Activated CD4-positive, alpha-beta T cell treated with anti-CD3 and anti-CD28 coated beads for 36 hours (primary cell): ENCODE data around the gene OTOG. TPM values are rescaled to one million over a fixed set of nuclear protein-coding genes. Genes with fewer than 3 reads are reported as not detected.

ENCODE experiments used
- ATAC-seq: fragments of 200-7000 bp; cut with Tn5 transposase; one replicate; pipeline ENCODE4 v1.10.0; 2021; ENCODE audit warnings: mild to moderate bottlenecking, moderate library complexity
- CTCF ChIA-PET: fragments of 350-600 bp; sonication (Branson Sonifier 250); formaldehyde crosslinking; loops from one replicate; lab custom pipeline; 2021; ENCODE audit warnings: antibody characterized with exemption; lab: Charles Lee
- POLR2A ChIA-PET: fragments of 350-600 bp; sonication (Branson Sonifier 250); formaldehyde crosslinking; loops from one replicate; lab custom pipeline; 2021; ENCODE audit warnings: antibody characterized with exemption, inconsistent platforms; lab: Charles Lee
- DNase-seq: peaks from one replicate; pipeline ENCODE4 v3.0.0-alpha.2; 2020
- H3K27ac Mint-ChIP-seq: one replicate; pipeline ENCODE4 v1.8.0; 2021; ENCODE audit warnings: mixed read lengths
- H3K27me3 Mint-ChIP-seq: one replicate; pipeline ENCODE4 v1.8.0; 2021; ENCODE audit warnings: mixed read lengths
- H3K36me3 Mint-ChIP-seq: one replicate; pipeline ENCODE4 v1.8.0; 2021; ENCODE audit warnings: low read depth, mixed read lengths
- H3K4me1 Mint-ChIP-seq: one replicate; pipeline ENCODE4 v1.8.0; 2021; ENCODE audit warnings: mixed read lengths
- H3K4me3 Mint-ChIP-seq: one replicate; pipeline ENCODE4 v1.8.0; 2021; ENCODE audit warnings: mild to moderate bottlenecking, moderate library complexity, mixed read lengths
- H3K9me3 Mint-ChIP-seq: one replicate; pipeline ENCODE4 v1.8.0; 2021; ENCODE audit warnings: low read depth, mixed read lengths
- intact Hi-C, 2 experiments: fragments of 100-400 bp; cut with DNase I in 1 of 2; cut with micrococcal nuclease in 1 of 2; formaldehyde crosslinking; loops; one replicate each; pipeline versions ENCODE4 v1.14.2 to v1.15.1; 2022 to 2024; cut with DNase I, micrococcal nuclease
- total RNA-seq, 2 experiments: library from RNA; stranded (reverse); gene quantifications; one replicate each; pipeline ENCODE4 v1.2.3, GENCODE V29; 2021

OTOG gene
- total RNA-seq, 2 experiments from 2014 or later: not detected

DNA sequence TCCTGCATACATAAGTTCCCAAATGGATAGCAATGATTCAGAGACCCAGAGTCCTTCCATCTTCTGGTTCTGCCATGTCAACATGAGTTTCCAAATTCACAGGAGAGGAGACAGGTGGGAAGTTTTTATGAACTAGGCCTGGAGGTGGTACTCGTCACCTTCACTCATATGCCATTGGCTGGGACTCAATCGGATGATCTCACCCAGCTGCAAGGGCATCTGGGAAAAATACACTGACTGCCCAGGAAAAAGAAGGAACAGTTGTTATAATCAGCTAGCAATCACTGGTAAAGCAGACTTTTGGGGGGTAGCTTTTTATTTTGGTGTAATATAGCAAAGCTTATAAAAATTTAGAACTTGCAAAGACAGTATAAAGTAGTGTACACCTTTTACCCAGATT is 83.9 kb downstream of the OTOG start:
- DNase-seq: no peak
- POLR2A ChIA-PET: interaction anchor here (0.7 kb wide), 1 partner anchor 14 kb away, joined by 3 read pairs; no protein-coding TSS in a partner anchor
- no peaks in the 10 kb centered on the region for H3K36me3 Mint-ChIP-seq
- CTCF ChIA-PET: no interaction called here
- H3K4me1 Mint-ChIP-seq: no peaks in the 10 kb centered on the region
- H3K9me3 Mint-ChIP-seq: no peaks in the 10 kb centered on the region
- H3K27me3 Mint-ChIP-seq: peaks cover 28% of the 10 kb centered on the region
- ATAC-seq: no peak
- intact Hi-C loops: no loop called here
- H3K27ac Mint-ChIP-seq: no peak overlapping the region
- H3K4me3 Mint-ChIP-seq: no peak overlapping the region

DNA sequence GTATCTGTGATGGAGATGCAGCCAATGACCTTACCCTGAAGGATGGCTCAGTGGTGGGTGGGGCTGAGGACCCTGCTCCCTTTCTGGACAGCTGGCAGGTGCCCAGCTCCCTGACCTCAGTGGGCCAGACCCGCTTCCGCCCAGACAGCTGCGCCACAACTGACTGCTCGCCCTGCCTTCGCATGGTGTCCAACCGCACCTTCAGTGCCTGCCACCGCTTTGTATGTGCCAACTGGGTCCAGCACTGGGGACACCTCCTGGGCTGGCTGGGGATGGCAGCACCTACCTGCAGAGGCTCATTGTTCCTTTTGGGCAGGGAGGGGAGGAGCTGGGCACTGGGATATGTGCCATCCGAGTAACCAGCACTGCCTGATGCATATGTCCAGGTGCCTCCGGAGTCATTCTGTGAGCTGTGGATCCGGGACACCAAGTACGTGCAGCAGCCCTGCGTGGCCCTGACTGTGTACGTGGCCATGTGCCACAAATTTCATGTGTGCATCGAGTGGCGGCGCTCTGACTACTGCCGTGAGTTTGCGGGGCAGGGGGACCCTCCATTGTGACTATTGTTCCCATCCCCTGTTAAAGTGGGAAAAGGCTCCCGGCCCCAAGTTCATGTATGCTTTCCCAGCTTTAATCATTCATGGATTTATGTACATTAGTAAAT is 84.8 kb downstream of the OTOG start:
- ATAC-seq: no peak

DNA sequence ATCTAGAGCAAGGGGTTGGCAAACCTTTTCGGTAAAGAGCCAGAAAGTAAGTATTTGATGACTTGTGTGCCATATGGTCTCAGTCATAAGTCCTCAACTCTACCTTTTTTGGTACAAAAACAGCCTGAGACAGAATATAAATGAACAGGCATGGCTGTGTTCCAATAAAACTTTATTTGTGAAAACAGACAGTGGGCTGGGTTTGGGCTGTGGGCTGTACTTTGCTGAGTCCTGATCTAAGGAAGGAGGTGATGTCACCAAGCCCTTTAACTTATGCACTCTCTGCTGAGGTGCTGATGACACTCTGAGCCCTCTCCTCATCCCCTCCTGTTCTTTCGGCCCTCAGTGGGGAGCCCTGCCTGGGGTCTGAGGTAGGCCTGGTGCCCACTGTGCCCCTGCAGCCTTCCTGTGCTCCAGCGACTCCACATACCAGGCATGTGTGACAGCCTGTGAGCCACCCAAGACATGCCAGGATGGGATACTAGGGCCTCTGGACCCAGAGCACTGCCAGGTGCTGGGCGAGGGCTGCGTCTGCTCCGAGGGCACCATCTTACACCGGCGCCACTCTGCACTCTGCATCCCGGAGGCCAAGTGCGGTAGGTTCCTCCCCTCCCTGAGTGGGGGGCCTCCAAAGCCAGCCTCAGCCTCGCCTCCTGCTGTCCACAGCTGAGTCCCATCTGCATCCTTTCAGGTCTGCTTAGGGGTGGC is 86.4 kb downstream of the OTOG start:
- Mint-ChIP-seq H3K27me3 (peaks cover 13% of the 10 kb centered on the region), H3K4me1 (no peaks in the 10 kb centered on the region), H3K36me3 (no peaks in the 10 kb centered on the region), H3K4me3 (no peak overlapping the region), H3K9me3 (no peaks in the 10 kb centered on the region), H3K27ac (no peak overlapping the region)
- ChIA-PET CTCF (no interaction called here), POLR2A (no interaction called here)
- intact Hi-C loops: no loop called here
- ATAC-seq (no peak), DNase-seq (no peak)

More for the DNA sequence above, 84.8 kb downstream of the OTOG start:
- H3K9me3 Mint-ChIP-seq: no peaks in the 10 kb centered on the region
- ChIA-PET CTCF (no interaction called here), POLR2A (no interaction called here)
- no peaks in the 10 kb centered on the region for H3K36me3 Mint-ChIP-seq
- no peak overlapping the region for H3K4me3 Mint-ChIP-seq
- no peaks in the 10 kb centered on the region for H3K4me1 Mint-ChIP-seq
- no peak for DNase-seq
- peaks cover 23% of the 10 kb centered on the region for H3K27me3 Mint-ChIP-seq
- H3K27ac Mint-ChIP-seq: no peak overlapping the region
- intact Hi-C loops: no loop called here

DNA sequence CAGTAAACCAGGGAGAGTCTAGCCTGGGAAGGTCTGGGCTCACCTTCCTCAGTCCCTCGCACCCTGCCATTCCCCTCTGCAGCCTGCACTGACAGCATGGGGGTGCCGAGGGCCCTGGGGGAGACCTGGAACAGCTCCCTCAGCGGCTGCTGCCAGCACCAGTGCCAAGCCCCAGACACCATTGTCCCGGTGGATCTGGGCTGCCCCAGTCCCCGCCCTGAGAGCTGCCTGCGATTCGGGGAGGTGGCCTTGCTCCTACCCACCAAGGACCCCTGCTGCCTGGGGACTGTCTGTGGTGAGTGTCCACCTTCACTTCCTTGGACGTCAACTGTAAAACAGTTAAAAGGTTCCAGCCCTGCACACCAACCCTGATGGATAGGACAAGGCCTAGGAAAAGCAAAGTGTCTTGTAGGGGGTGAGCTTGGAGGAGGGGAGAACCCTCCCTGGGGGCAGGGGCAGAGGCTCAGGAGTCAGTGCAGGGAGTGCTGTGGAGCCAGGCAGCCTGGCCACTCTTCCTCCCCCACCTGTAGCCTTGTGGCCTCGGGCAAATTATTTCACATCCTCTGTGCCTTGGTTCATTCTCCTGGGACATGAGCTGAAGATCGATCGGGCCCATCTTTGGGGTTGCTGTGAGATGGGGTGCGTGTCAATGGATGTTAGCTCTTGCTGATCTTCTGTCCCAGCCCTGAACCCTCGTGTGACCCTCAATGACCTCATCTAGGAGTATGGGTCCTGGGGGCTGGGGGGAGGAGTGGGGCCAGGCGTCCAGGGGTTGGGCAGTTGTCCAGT is 87.1 kb downstream of the OTOG start:
- intact Hi-C loops: no loop called here
- Mint-ChIP-seq H3K36me3 (no peaks in the 10 kb centered on the region), H3K27ac (no peak overlapping the region), H3K4me1 (no peaks in the 10 kb centered on the region), H3K4me3 (no peak overlapping the region), H3K27me3 (peaks cover 5% of the 10 kb centered on the region), H3K9me3 (no peaks in the 10 kb centered on the region)
- CTCF ChIA-PET: interaction anchor here (0.9 kb wide), 1 partner anchor 14 kb away, joined by 3 read pairs; no protein-coding TSS in a partner anchor
- no peak for DNase-seq
- ATAC-seq: no peak
- POLR2A ChIA-PET: interaction anchor here (1.1 kb wide), 1 partner anchor 138 kb away, joined by 3 read pairs; no protein-coding TSS in a partner anchor

DNA sequence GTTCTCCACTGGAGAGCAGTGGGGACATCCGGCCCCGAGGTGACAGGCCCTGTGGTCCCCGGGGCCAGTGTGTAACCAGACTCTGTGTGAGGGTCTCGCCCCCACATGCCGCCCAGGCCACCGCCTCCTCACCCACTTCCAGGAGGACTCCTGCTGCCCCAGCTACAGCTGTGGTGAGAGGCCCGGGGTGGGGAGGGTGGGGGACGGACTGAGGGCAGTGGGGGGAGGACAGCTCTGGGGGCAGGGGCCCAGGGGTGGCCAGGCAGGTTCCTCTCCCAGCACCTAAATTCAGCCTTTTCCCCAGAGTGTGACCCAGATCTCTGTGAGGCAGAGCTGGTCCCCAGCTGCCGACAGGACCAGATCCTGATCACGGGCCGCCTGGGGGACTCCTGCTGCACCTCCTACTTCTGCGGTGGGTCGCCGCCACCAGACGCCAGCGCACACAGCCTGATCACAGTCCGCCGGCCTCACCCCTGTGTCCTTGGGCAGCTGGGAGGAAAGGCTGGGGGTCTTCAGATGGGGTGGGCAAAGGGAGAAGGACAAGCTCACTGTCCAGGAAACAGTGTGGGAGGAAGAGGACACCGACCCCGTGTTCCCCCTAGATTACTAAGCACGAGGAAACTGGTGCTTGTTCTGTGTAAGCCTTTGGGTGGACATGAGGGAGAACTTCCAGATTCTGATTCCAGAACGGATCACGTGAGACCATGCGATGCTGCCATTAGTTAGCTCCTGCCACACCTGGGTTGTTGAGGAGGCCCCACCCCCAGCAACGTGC is 87.9 kb downstream of the OTOG start:
- CTCF ChIA-PET: interaction anchor here (0.9 kb wide), 1 partner anchor 13 kb away, joined by 3 read pairs; no protein-coding TSS in a partner anchor
- no peak overlapping the region for H3K27ac Mint-ChIP-seq
- intact Hi-C loops: no loop called here
- peaks cover 8% of the 10 kb centered on the region for H3K27me3 Mint-ChIP-seq
- ATAC-seq (no peak), DNase-seq (no peak)
- no peak overlapping the region for H3K4me3 Mint-ChIP-seq
- POLR2A ChIA-PET: interaction anchor here (1.1 kb wide), 1 partner anchor 139 kb away, joined by 3 read pairs; no protein-coding TSS in a partner anchor
- no peaks in the 10 kb centered on the region for H3K36me3 Mint-ChIP-seq
- no peaks in the 10 kb centered on the region for H3K9me3 Mint-ChIP-seq
- no peaks in the 10 kb centered on the region for H3K4me1 Mint-ChIP-seq

DNA sequence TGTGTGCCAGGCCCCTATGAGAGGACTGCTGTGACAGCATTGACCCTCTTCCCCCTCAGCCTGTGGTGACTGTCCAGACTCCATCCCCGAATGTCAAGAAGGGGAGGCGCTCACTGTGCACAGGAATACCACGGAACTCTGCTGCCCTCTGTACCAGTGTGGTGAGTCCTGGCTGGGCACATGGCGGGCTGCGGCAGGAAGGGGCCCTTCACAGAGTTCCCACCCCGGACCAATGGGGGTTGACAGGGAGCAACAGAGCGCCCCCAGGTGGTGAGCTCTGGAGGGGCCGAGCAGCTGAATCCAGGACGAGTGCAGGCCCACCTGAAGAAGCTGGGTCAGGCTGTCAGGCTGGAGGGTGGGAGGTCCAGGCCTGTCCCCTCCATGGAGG is 88.5 kb downstream of the OTOG start:
- Mint-ChIP-seq H3K36me3 (no peaks in the 10 kb centered on the region), H3K4me1 (no peaks in the 10 kb centered on the region), H3K9me3 (no peaks in the 10 kb centered on the region), H3K27me3 (peaks cover 6% of the 10 kb centered on the region), H3K27ac (no peak overlapping the region), H3K4me3 (no peak overlapping the region)
- no peak for ATAC-seq
- CTCF ChIA-PET: interaction anchor here (0.9 kb wide), 1 partner anchor 12 kb away, joined by 3 read pairs; no protein-coding TSS in a partner anchor
- intact Hi-C loops: no loop called here
- no peak for DNase-seq
- POLR2A ChIA-PET: no interaction called here

DNA sequence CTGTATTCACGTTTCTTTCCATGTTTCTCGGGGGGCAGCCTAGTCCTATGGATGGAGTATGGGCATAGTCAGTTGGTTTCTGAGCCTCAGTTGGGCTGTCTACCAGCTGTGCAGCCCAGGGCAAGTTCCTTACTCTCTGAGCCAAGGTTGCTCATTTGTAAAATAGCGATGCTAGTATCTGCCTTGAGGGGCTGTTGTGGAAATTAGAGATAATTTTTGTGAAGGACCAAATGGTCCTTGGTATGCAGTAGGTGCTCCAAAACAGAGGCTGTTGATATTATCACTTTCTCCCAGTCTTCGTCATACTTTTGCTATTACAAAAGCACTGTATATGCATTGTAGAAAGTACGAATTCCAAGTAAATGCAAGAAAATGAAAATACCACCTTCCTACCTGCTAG is 89.7 kb downstream of the OTOG start:
- intact Hi-C loops: no loop called here
- H3K27ac Mint-ChIP-seq: no peak overlapping the region
- DNase-seq: no peak
- POLR2A ChIA-PET: no interaction called here
- H3K9me3 Mint-ChIP-seq: no peaks in the 10 kb centered on the region
- H3K4me1 Mint-ChIP-seq: no peaks in the 10 kb centered on the region
- H3K4me3 Mint-ChIP-seq: no peak overlapping the region
- H3K36me3 Mint-ChIP-seq: no peaks in the 10 kb centered on the region
- H3K27me3 Mint-ChIP-seq: peaks cover 6% of the 10 kb centered on the region
- ATAC-seq: no peak
- CTCF ChIA-PET: interaction anchor here (0.6 to 1.1 kb wide), 2 partner anchors 10 to 40 kb away, joined by 3 read pairs; no protein-coding TSS in a partner anchor

DNA sequence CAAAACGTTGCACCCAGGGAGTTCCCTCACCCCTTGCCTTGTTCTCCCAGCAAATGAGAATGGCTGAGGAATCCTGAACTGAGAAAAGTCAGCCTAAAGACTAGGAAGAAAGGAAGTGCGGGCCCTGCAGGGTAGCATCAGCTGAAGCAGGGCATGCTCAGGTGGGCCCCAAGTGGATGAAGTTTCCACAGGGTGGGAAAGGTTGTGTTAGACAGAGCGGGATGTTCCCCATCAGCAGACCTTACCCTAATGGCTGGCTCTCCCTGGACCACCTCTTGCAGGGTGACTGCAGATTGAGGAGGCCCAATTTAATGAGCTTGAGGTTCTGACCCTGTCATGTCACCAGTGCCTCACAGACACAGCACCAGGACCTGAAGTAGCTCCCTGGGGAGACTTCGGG is 90.8 kb downstream of the OTOG start:
- no peaks in the 10 kb centered on the region for H3K9me3 Mint-ChIP-seq
- no peaks in the 10 kb centered on the region for H3K36me3 Mint-ChIP-seq
- intact Hi-C loops: no loop called here
- no peak for DNase-seq
- H3K4me1 Mint-ChIP-seq: no peaks in the 10 kb centered on the region
- ChIA-PET POLR2A (no interaction called here), CTCF (interaction anchor here (0.7 kb wide), 1 partner anchor 41 kb away, joined by 3 read pairs; no protein-coding TSS in a partner anchor)
- H3K4me3 Mint-ChIP-seq: no peak overlapping the region
- H3K27me3 Mint-ChIP-seq: peaks cover 7% of the 10 kb centered on the region
- no peak for ATAC-seq
- no peak overlapping the region for H3K27ac Mint-ChIP-seq

DNA sequence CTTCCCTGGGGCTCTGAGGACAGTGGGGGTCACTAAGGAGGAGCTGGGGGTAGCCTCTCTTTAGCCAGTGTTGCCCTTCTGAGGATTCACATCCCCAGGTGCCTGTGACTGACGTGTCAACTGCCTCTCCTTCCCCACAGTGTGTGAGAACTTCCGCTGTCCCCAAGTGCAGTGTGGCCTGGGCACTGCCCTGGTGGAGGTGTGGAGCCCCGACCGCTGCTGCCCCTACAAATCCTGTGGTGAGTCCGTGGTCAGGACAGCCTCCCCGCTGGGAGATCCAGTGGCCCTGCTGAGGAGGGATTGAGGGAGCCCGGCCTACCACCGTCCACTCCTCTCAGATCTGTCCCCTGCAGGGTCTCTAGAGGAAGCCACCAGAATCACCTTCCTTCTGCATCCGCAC is 91.3 kb downstream of the OTOG start:
- ATAC-seq (no peak), DNase-seq (no peak)
- H3K4me3 Mint-ChIP-seq: no peak overlapping the region
- no peak overlapping the region for H3K27ac Mint-ChIP-seq
- CTCF ChIA-PET: interaction anchor here (0.7 to 1.0 kb wide), 2 partner anchors 40 to 95 kb away, joined by 3 read pairs; no protein-coding TSS in a partner anchor
- no peaks in the 10 kb centered on the region for H3K9me3 Mint-ChIP-seq
- H3K4me1 Mint-ChIP-seq: no peaks in the 10 kb centered on the region
- intact Hi-C loops: no loop called here
- H3K36me3 Mint-ChIP-seq: no peaks in the 10 kb centered on the region
- H3K27me3 Mint-ChIP-seq: peaks cover 7% of the 10 kb centered on the region
- POLR2A ChIA-PET: no interaction called here

DNA sequence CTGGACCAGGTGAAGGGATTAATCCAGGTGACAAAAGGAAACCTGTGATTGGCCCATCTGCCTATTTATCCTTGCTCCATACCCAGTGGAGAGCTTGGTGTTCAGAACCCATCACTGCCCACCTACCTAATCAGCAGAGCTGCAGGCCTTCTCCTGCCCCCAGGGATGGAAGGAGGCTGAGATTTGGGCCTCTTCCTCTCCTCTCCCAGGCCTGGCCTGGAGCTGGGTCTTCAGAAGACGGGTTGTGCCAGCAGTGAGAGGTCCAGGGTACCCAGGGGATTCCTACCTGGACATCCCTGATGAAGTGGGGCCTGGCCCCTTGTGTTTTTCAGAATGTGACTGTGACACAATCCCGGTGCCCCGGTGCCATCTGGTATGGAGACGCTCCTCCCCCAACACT is 92.0 kb downstream of the OTOG start:
- ChIA-PET CTCF (interaction anchor here (0.6 to 1.0 kb wide), 3 partner anchors 40 to 255 kb away, joined by 3 read pairs; no protein-coding TSS in a partner anchor), POLR2A (no interaction called here)
- Mint-ChIP-seq H3K36me3 (no peaks in the 10 kb centered on the region), H3K4me3 (no peak overlapping the region), H3K27ac (no peak overlapping the region), H3K27me3 (peaks cover 7% of the 10 kb centered on the region), H3K4me1 (no peaks in the 10 kb centered on the region), H3K9me3 (no peaks in the 10 kb centered on the region)
- intact Hi-C loops: no loop called here
- ATAC-seq (no peak), DNase-seq (no peak)

DNA sequence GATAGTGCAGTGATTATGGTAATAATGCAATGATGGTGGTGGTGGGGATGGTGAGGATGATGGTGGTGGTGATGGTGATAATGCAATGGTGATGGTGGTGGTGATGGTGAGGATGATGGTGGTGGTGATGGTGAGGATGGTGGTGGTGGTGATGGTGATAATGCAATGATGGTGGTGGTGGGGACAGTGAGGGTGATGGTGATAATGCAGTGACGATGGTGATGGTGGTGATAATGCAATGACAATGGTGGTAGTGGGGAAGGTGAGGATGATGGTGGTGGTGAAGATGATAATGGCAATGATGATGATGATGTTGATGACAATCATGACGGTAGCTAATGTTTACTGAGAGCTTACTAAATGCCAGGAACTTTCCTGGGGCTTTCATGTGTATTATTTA is 92.7 kb downstream of the OTOG start:
- no peak for DNase-seq
- Mint-ChIP-seq H3K27me3 (peaks cover 7% of the 10 kb centered on the region), H3K4me3 (no peak overlapping the region), H3K4me1 (no peaks in the 10 kb centered on the region), H3K27ac (no peak overlapping the region), H3K9me3 (no peaks in the 10 kb centered on the region), H3K36me3 (no peaks in the 10 kb centered on the region)
- no peak for ATAC-seq
- intact Hi-C loops: no loop called here
- POLR2A ChIA-PET: no interaction called here
- CTCF ChIA-PET: no interaction called here
